Glutamatergic neuron (in vitro differentiated cells): ENCODE results near the gene NCEH1. TPM values are rescaled to one million over a fixed set of nuclear protein-coding genes. Genes with fewer than 3 reads are reported as not detected.
"Not testable (repeated sequence)": the region's sequence is repeated elsewhere in the genome, so short reads cannot be mapped to it uniquely, and the experiment has no call there.

Experiments
- DNase-seq: peaks from one replicate; pipeline ENCODE4 v3.0.0; 2022
- H3K27ac Mint-ChIP-seq: one replicate; pipeline ENCODE4 v1.8.0; 2020; ENCODE audit warnings: mild to moderate bottlenecking, mixed read lengths, inconsistent platforms; ENCODE audit not compliant: unreplicated experiment
- H3K27me3 Mint-ChIP-seq: one replicate; pipeline ENCODE4 v1.8.0; 2020; ENCODE audit warnings: mild to moderate bottlenecking, moderate library complexity, mixed read lengths, inconsistent platforms; ENCODE audit not compliant: unreplicated experiment
- H3K36me3 Mint-ChIP-seq: one replicate; pipeline ENCODE4 v1.8.0; 2020; ENCODE audit warnings: mild to moderate bottlenecking, mixed read lengths, inconsistent platforms; ENCODE audit not compliant: unreplicated experiment
- H3K4me1 Mint-ChIP-seq: one replicate; pipeline ENCODE4 v1.8.0; 2020; ENCODE audit warnings: mild to moderate bottlenecking, low read depth, mixed read lengths, inconsistent platforms; ENCODE audit not compliant: unreplicated experiment
- H3K4me3 Mint-ChIP-seq: one replicate; pipeline ENCODE4 v1.8.0; 2020; ENCODE audit warnings: mild to moderate bottlenecking, mixed read lengths, inconsistent platforms; ENCODE audit not compliant: unreplicated experiment
- H3K9me3 Mint-ChIP-seq: one replicate; pipeline ENCODE4 v1.8.0; 2020; ENCODE audit warnings: mild to moderate bottlenecking, moderate library complexity, mixed read lengths, inconsistent platforms; ENCODE audit not compliant: unreplicated experiment
- CTCF ChIP-seq: fragments of 200-600 bp; sonication (generic); IDR thresholded peaks from one replicate; pipeline ENCODE4 v1.5.0; 2021; ENCODE audit not compliant: partially characterized antibody, unreplicated experiment
- total RNA-seq: library from RNA; stranded (reverse); fragmentation: NEBNext Ultra II Directional; extraction: Animal tissue kit (Norgen Biotek cat#: 25700); gene quantifications from one replicate; pipeline ENCODE4 v1.2.1, GENCODE V29; 2021; ENCODE audit not compliant: unreplicated experiment

Gene NCEH1
- total RNA-seq, 1 donor from 2014 or later: 1.5 TPM

- Mint-ChIP-seq H3K9me3 (no peaks in the 10 kb centered on the region), H3K4me1 (no peaks in the 10 kb centered on the region), H3K4me3 (peak overlapping the region; percentile 90), H3K27ac (no peak overlapping the region), H3K36me3 (no peaks in the 10 kb centered on the region), H3K27me3 (no peaks in the 10 kb centered on the region)
- DNase-seq: no peak
- TF ChIP-seq CTCF: no peak
Measured at GRCh38 chr3:172708921-172709773, 1.7 kb downstream of the NCEH1 start.

GRCh38 chr3:172707967-172708366 is 2.9 kb downstream of the NCEH1 start:
- no peak for TF ChIP-seq CTCF
- Mint-ChIP-seq H3K9me3 (no peaks in the 10 kb centered on the region), H3K27me3 (no peaks in the 10 kb centered on the region), H3K4me3 (no peak overlapping the region), H3K27ac (no peak overlapping the region), H3K4me1 (no peaks in the 10 kb centered on the region), H3K36me3 (no peaks in the 10 kb centered on the region)
- DNase-seq: no peak

GRCh38 chr3:172707030-172707429 is 3.8 kb downstream of the NCEH1 start:
- no peaks in the 10 kb centered on the region for H3K4me1 Mint-ChIP-seq
- no peak overlapping the region for H3K4me3 Mint-ChIP-seq

GRCh38 chr3:172705170-172705569 is 5.7 kb downstream of the NCEH1 start:
- no peak for TF ChIP-seq CTCF
- no peak for DNase-seq
- no peaks in the 10 kb centered on the region for H3K9me3 Mint-ChIP-seq
- H3K4me1 Mint-ChIP-seq: no peaks in the 10 kb centered on the region
- no peaks in the 10 kb centered on the region for H3K27me3 Mint-ChIP-seq
- no peak overlapping the region for H3K4me3 Mint-ChIP-seq
- no peak overlapping the region for H3K27ac Mint-ChIP-seq
- no peaks in the 10 kb centered on the region for H3K36me3 Mint-ChIP-seq

More at GRCh38 chr3:172707030-172707429, 3.8 kb downstream of the NCEH1 start:
- Mint-ChIP-seq H3K9me3 (no peaks in the 10 kb centered on the region), H3K36me3 (no peaks in the 10 kb centered on the region), H3K27ac (no peak overlapping the region), H3K27me3 (no peaks in the 10 kb centered on the region)
- no peak for TF ChIP-seq CTCF
- no peak for DNase-seq

GRCh38 chr3:172704001-172704400 is 6.9 kb downstream of the NCEH1 start:
- no peak for TF ChIP-seq CTCF
- H3K27me3 Mint-ChIP-seq: no peaks in the 10 kb centered on the region
- no peaks in the 10 kb centered on the region for H3K4me1 Mint-ChIP-seq
- H3K9me3 Mint-ChIP-seq: no peaks in the 10 kb centered on the region
- H3K4me3 Mint-ChIP-seq: no peak overlapping the region
- no peaks in the 10 kb centered on the region for H3K36me3 Mint-ChIP-seq
- no peak overlapping the region for H3K27ac Mint-ChIP-seq
- DNase-seq: no peak

- H3K4me1 Mint-ChIP-seq, H3K36me3 Mint-ChIP-seq, H3K27ac Mint-ChIP-seq, DNase-seq, H3K9me3 Mint-ChIP-seq, H3K27me3 Mint-ChIP-seq, H3K4me3 Mint-ChIP-seq: not testable (repeated sequence)
Measured at GRCh38 chr3:172702731-172703130, 8.1 kb downstream of the NCEH1 start.
